Stimulated activated CD4-positive, alpha-beta T cell treated with anti-CD3 and anti-CD28 coated beads, Interleukin-1b, Interleukin-23, amount 100 ng/mL, for 48 hours (primary cell): ENCODE results near the gene GINS2.

ENCODE experiments used
- DNase-seq: peaks from one replicate; pipeline ENCODE4 v3.0.0-alpha.2; 2020

The GINS2 gene

GRCh38 chr16:85638695-85639409, 49.9 kb downstream of the GINS2 start:
- no peak for DNase-seq

- DNase-seq = no peak
Measured at GRCh38 chr16:85637808-85638647, 50.7 kb downstream of the GINS2 start.

GRCh38 chr16:85637061-85637807, 51.5 kb downstream of the GINS2 start:
- no peak for DNase-seq

- DNase-seq = no peak
Measured at GRCh38 chr16:85636234-85636812, 52.4 kb downstream of the GINS2 start.

- no peak for DNase-seq
Measured at GRCh38 chr16:85635545-85636140, 53.1 kb downstream of the GINS2 start.

- DNase-seq = no peak
Measured at GRCh38 chr16:85634747-85635544, 53.8 kb downstream of the GINS2 start.

GRCh38 chr16:85633888-85634287, 54.9 kb downstream of the GINS2 start:
- no peak for DNase-seq

GRCh38 chr16:85633438-85633743, 55.4 kb downstream of the GINS2 start:
- DNase-seq = no peak

GRCh38 chr16:85632709-85633437, 55.9 kb downstream of the GINS2 start:
- no peak for DNase-seq

GRCh38 chr16:85631802-85632393, 56.9 kb downstream of the GINS2 start:
- DNase-seq = no peak

GRCh38 chr16:85631230-85631629, 57.5 kb downstream of the GINS2 start:
- DNase-seq = no peak

- DNase-seq = no peak
Measured at GRCh38 chr16:85629853-85630252, 58.9 kb downstream of the GINS2 start.

GRCh38 chr16:85629326-85629725, 59.4 kb downstream of the GINS2 start:
- DNase-seq = no peak

- DNase-seq = no peak
Measured at GRCh38 chr16:85628645-85629044, 60.1 kb downstream of the GINS2 start.

GRCh38 chr16:85628265-85628556, 60.5 kb downstream of the GINS2 start:
- no peak for DNase-seq

- DNase-seq = no peak
Measured at GRCh38 chr16:85627526-85628264, 61.1 kb downstream of the GINS2 start.

- DNase-seq = no peak
Measured at GRCh38 chr16:85627089-85627488, 61.7 kb downstream of the GINS2 start.
